ENCODE measurements around the gene ANKFN1.

DNA sequence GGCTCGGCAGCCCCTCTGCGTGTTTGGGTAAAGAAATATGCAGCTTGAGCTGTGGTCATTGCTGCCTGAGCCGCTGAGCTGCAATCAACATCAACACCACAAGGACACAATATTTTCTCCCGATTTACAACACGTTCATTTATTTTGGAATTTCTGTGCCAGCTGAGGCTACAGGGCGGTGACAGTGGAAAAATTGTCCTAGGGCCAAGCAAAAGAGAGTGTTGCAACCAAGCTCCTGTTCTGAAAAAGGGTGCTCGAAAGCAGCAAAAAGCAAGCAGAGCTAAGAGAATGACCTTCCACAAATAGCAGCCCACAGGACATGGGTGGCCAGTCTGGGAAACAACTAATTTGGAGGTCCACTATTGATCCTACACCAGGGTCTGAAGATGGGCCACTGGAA lies 404.8 kb downstream of the ANKFN1 start:
- TF ChIP-seq, protein P1, sequence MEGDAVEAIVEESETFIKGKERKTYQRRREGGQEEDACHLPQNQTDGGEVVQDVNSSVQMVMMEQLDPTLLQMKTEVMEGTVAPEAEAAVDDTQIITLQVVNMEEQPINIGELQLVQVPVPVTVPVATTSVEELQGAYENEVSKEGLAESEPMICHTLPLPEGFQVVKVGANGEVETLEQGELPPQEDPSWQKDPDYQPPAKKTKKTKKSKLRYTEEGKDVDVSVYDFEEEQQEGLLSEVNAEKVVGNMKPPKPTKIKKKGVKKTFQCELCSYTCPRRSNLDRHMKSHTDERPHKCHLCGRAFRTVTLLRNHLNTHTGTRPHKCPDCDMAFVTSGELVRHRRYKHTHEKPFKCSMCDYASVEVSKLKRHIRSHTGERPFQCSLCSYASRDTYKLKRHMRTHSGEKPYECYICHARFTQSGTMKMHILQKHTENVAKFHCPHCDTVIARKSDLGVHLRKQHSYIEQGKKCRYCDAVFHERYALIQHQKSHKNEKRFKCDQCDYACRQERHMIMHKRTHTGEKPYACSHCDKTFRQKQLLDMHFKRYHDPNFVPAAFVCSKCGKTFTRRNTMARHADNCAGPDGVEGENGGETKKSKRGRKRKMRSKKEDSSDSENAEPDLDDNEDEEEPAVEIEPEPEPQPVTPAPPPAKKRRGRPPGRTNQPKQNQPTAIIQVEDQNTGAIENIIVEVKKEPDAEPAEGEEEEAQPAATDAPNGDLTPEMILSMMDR (IDR thresholded peaks at IDR 0.05): no peak
- no peak for TF ChIP-seq ZFX (IDR thresholded peaks at IDR 0.05; ENCODE audit: borderline replicate concordance)

All from 22Rv1 (cell line).